ENCODE results near the gene BCL11A.
"Not testable (repeated sequence)": the region's sequence is repeated elsewhere in the genome, so short reads cannot be mapped to it uniquely, and the experiment has no call there.

Gene BCL11A

GRCh38 chr2:60432035-60432601, 121.3 kb downstream of the BCL11A start:
- no peak for DNase-seq (ENCODE audit: low spot score)

GRCh38 chr2:60429681-60430080, 123.8 kb downstream of the BCL11A start:
- no peak for DNase-seq (ENCODE audit: low spot score)

GRCh38 chr2:60426880-60427279, 126.6 kb downstream of the BCL11A start:
- no peak for DNase-seq (ENCODE audit: low spot score)

GRCh38 chr2:60426341-60426740, 127.1 kb downstream of the BCL11A start:
- DNase-seq (ENCODE audit: low spot score) = no peak

GRCh38 chr2:60424233-60424632, 129.2 kb downstream of the BCL11A start:
- no peak for DNase-seq (ENCODE audit: low spot score)

GRCh38 chr2:60423505-60423904, 129.9 kb downstream of the BCL11A start:
- DNase-seq (ENCODE audit: low spot score) = no peak

GRCh38 chr2:60422826-60423483, 130.5 kb downstream of the BCL11A start:
- DNase-seq (ENCODE audit: low spot score) = no peak

GRCh38 chr2:60417210-60417609, 136.2 kb downstream of the BCL11A start:
- not testable (repeated sequence) for DNase-seq (ENCODE audit: low spot score)

GRCh38 chr2:60416221-60417008, 137.0 kb downstream of the BCL11A start:
- no peak for DNase-seq (ENCODE audit: low spot score)

- no peak for DNase-seq (ENCODE audit: low spot score)
These were observed 137.6 kb downstream of the BCL11A start for GRCh38 chr2:60415814-60416213.

- DNase-seq (ENCODE audit: low spot score) = no peak
These were observed 138.8 kb downstream of the BCL11A start for GRCh38 chr2:60414495-60415138.

- DNase-seq (ENCODE audit: low spot score) = no peak
These were observed 139.7 kb downstream of the BCL11A start for GRCh38 chr2:60413814-60414168.

- no peak for DNase-seq (ENCODE audit: low spot score)
These were observed 140.2 kb downstream of the BCL11A start for GRCh38 chr2:60413069-60413813.

- no peak for DNase-seq (ENCODE audit: low spot score)
These were observed 140.8 kb downstream of the BCL11A start for GRCh38 chr2:60412620-60413019.

GRCh38 chr2:60412027-60412426, 141.4 kb downstream of the BCL11A start:
- DNase-seq (ENCODE audit: low spot score) = no peak

GRCh38 chr2:60411295-60411694, 142.2 kb downstream of the BCL11A start:
- no peak for DNase-seq (ENCODE audit: low spot score)

- DNase-seq (ENCODE audit: low spot score) = no peak
These were observed 142.9 kb downstream of the BCL11A start for GRCh38 chr2:60410456-60411146.

- no peak for DNase-seq (ENCODE audit: low spot score)
These were observed 144.0 kb downstream of the BCL11A start for GRCh38 chr2:60409531-60409871.

- no peak for DNase-seq (ENCODE audit: low spot score)
These were observed 144.5 kb downstream of the BCL11A start for GRCh38 chr2:60408811-60409530.

GRCh38 chr2:60408207-60408606, 145.2 kb downstream of the BCL11A start:
- no peak for DNase-seq (ENCODE audit: low spot score)

GRCh38 chr2:60407398-60407797, 146.1 kb downstream of the BCL11A start:
- DNase-seq (ENCODE audit: low spot score) = peak; percentile 28
